Loucy (cell line): ENCODE data around the gene HECTD3.

Experiments used
- EZH2phosphoT487 ChIP-seq: fragments of 200-600 bp; IDR thresholded peaks from 2 replicates; pipeline ENCODE4 v1.6.1; 2018; ENCODE audit warnings: antibody characterized with exemption, mild to moderate bottlenecking, moderate library complexity, borderline replicate concordance
- TF ChIP-seq, protein P1 (sequence below): fragments of 200-600 bp; sonication (generic); conservative IDR thresholded peaks from 2 replicates; pipeline ENCODE4 v1.5.1; 2014; ENCODE audit warnings: mild to moderate bottlenecking, antibody characterized with exemption, low read length

GRCh38 chr1:45037456-45037855 is 26.3 kb upstream of the HECTD3 start:
- TF ChIP-seq, protein P1, sequence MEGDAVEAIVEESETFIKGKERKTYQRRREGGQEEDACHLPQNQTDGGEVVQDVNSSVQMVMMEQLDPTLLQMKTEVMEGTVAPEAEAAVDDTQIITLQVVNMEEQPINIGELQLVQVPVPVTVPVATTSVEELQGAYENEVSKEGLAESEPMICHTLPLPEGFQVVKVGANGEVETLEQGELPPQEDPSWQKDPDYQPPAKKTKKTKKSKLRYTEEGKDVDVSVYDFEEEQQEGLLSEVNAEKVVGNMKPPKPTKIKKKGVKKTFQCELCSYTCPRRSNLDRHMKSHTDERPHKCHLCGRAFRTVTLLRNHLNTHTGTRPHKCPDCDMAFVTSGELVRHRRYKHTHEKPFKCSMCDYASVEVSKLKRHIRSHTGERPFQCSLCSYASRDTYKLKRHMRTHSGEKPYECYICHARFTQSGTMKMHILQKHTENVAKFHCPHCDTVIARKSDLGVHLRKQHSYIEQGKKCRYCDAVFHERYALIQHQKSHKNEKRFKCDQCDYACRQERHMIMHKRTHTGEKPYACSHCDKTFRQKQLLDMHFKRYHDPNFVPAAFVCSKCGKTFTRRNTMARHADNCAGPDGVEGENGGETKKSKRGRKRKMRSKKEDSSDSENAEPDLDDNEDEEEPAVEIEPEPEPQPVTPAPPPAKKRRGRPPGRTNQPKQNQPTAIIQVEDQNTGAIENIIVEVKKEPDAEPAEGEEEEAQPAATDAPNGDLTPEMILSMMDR = no peak
- TF ChIP-seq EZH2phosphoT487 = no peak
